NCI-H2029 (cell line): Measurements from ENCODE around the gene CLRN3.

Source experiments
- DNase-seq: peaks from one replicate; lab custom pipeline; 2025; lab: John Stamatoyannopoulos, UW

CLRN3 gene

DNA sequence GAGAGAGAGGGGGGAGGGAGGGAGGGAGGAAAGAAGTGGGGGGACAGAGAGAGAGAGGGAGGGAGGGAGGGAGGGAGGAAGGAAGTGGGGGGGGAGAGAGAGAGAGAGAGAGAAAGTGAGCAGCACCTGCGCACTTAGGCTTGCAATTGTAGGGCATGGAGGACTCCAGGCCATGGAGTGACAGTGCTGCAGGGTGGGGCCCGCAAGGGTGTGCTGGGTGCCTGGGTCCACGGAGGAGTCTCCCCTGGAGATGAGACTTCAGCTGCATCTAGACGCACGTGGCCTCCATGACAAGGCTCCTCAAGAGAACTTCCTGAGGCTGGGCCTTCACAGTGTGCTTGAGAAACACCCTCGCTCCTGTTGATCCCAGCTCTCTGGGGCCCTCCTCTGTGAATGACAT is 44.5 kb downstream of the CLRN3 start:
- no peak for DNase-seq

DNA sequence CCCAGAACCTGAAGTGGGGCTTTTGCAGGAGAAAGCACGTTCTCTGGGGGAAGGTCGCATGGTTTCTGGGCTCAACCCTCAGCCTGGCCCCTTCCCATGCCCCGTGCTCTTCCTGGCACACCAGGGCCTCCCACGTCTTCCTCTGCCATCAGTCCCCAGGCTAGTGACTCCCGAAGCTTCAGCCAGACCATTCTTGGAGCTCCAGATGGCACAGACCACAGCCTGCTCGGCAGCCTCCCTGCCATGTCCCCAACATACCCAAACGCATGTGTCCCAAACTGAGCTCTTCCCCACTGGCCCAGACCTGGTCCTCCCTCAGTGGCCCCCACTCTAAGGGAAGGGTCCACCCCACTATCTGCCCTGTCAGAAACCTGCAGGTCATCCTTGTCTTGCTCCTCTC is 47.0 kb downstream of the CLRN3 start:
- no peak for DNase-seq

DNA sequence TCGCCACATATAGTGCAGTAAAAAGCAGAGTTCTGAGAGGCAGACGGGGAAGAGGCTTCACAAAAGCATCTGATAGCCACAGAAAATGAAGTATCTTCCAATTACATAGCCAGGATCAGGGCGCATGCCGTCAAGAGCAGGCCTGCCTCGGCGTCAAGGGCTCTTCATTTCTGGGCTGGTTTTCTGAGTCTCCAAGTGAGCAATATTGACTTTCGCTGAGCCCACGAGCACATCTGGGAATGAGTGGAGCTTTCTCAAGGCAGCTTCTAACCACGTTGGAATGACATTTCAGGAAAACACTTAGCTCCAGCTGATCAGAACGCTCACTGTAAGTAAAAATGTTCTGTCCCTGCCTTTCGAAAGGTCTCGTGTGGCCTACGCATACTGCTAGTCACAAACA is 51.9 kb downstream of the CLRN3 start:
- DNase-seq = no peak

- DNase-seq = no peak
Observed at GRCh38 chr10:127836966-127837365, 55.8 kb downstream of the CLRN3 start.

DNA sequence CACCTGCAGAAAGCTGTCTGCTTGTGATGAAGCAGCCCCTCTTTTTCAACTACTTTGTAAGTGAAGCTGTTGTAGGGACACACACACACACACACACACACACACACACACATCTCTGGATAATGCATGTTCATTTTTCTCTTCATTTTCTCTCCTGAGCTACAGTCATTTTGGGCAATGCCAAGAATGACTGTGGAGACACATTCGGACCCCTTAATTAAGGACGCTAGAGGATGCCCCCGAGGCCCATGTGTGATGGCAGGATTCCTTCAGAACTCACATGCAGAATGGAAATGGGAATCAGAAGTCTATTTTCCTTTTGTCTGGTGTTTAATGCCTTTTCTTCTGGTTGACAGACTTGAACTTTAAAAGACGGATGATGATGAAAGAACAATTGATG is 56.6 kb downstream of the CLRN3 start:
- no peak for DNase-seq

- DNase-seq = no peak
Observed at GRCh38 chr10:127834791-127835190, 58.0 kb downstream of the CLRN3 start.

- no peak for DNase-seq
Observed at GRCh38 chr10:127834221-127834620, 58.5 kb downstream of the CLRN3 start.

DNA sequence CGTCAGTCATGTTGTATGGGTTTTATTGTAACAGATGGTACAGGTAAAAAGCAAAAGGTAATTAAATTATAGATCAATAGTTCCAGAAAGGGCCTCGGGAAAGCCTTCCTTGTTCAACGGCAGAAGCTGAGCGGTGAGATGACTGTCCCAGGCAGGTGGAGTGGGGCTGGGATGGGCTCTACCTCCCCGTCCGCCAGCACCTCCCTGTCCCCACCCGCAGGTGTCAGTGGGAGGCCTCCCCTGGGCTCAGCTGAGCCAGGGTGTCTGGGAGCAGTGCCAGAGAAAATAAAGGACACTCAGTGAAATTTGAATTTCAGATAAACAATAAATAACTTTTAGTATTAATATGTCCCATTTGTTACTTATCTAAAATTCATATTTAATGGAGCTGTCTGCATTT is 58.9 kb downstream of the CLRN3 start:
- DNase-seq = no peak

GRCh38 chr10:127832501-127832900 is 60.2 kb downstream of the CLRN3 start:
- no peak for DNase-seq

- no peak for DNase-seq
Observed at GRCh38 chr10:127830414-127830813, 62.3 kb downstream of the CLRN3 start.
